Activated T-helper 1 cell treated with anti-CD3 and anti-CD28 coated beads, Interleukin-12 subunit alpha, Interleukin-12 subunit beta, Interleukin-2, Interleukin-4 antibody, amounts not matched to agents 30 ng/mL and 10 ng/mL and 1 ng/mL, durations not matched to agents 14 hours and 24 hours and 36 hours (primary cell): Measurements from ENCODE around the gene AKAP7. TPM values are rescaled to one million over a fixed set of nuclear protein-coding genes. Genes with fewer than 3 reads are reported as not detected.

ENCODE experiments used
- DNase-seq: peaks from one replicate; pipeline ENCODE4 v3.0.0; 2021; ENCODE audit warnings: low spot score
- H3K27ac Mint-ChIP-seq: one replicate; pipeline ENCODE4 v1.8.0; 2021; ENCODE audit warnings: mild to moderate bottlenecking, mixed read lengths
- H3K27me3 Mint-ChIP-seq: one replicate; pipeline ENCODE4 v1.8.0; 2022; ENCODE audit warnings: mild to moderate bottlenecking, moderate library complexity, mixed read lengths; ENCODE audit not compliant: insufficient read depth
- H3K36me3 Mint-ChIP-seq: one replicate; pipeline ENCODE4 v1.8.0; 2021; ENCODE audit warnings: low read depth, mixed read lengths
- H3K4me1 Mint-ChIP-seq: one replicate; pipeline ENCODE4 v1.8.0; 2021; ENCODE audit warnings: low read depth, mixed read lengths
- H3K4me3 Mint-ChIP-seq: one replicate; pipeline ENCODE4 v1.8.0; 2021; ENCODE audit warnings: mild to moderate bottlenecking, moderate library complexity, mixed read lengths
- H3K9me3 Mint-ChIP-seq: one replicate; pipeline ENCODE4 v1.8.0; 2021; ENCODE audit warnings: mixed read lengths
- intact Hi-C: fragments of 100-400 bp; cut with micrococcal nuclease; formaldehyde crosslinking; loops from one replicate; pipeline ENCODE4 v1.15.1; 2024
- total RNA-seq: library from RNA; stranded (reverse); gene quantifications from 2 replicates; pipeline ENCODE4 v1.2.3, GENCODE V29; 2022

AKAP7 gene
- total RNA-seq, 1 donor from 2014 or later, result 3.4 TPM

GRCh38 chr6:131182991-131183425, 47.7 kb downstream of the AKAP7 start:
- peak; percentile 12 for DNase-seq
- Mint-ChIP-seq H3K9me3 (no peaks in the 10 kb centered on the region), H3K27me3 (no peaks in the 10 kb centered on the region), H3K4me3 (no peak overlapping the region), H3K4me1 (peaks cover 7% of the 10 kb centered on the region), H3K27ac (peak overlapping the region; percentile 69), H3K36me3 (no peaks in the 10 kb centered on the region)
- intact Hi-C loops, result loop anchor here (1.0 kb wide), 2 partner anchors 16 to 351 kb away; no protein-coding TSS in a partner anchor

- peak overlapping the region; percentile 69 for H3K27ac Mint-ChIP-seq
- H3K27me3 Mint-ChIP-seq, result no peaks in the 10 kb centered on the region
- H3K4me3 Mint-ChIP-seq, result no peak overlapping the region
Measured at GRCh38 chr6:131183427-131184095, 48.3 kb downstream of the AKAP7 start.

GRCh38 chr6:131191590-131191989, 56.3 kb downstream of the AKAP7 start:
- Mint-ChIP-seq H3K27me3 (peaks cover 7% of the 10 kb centered on the region), H3K4me3 (no peak overlapping the region), H3K36me3 (peaks cover 5% of the 10 kb centered on the region), H3K27ac (no peak overlapping the region), H3K4me1 (no peaks in the 10 kb centered on the region), H3K9me3 (peaks cover 23% of the 10 kb centered on the region)
- intact Hi-C loops, result no loop called here
- DNase-seq, result no peak

More at GRCh38 chr6:131183427-131184095, 48.3 kb downstream of the AKAP7 start:
- Mint-ChIP-seq H3K36me3 (no peaks in the 10 kb centered on the region), H3K4me1 (peaks cover 7% of the 10 kb centered on the region), H3K9me3 (no peaks in the 10 kb centered on the region)
- DNase-seq, result no peak
- intact Hi-C loops, result loop anchor here (1.0 kb wide), 2 partner anchors 16 to 351 kb away; no protein-coding TSS in a partner anchor

GRCh38 chr6:131197716-131198115, 62.4 kb downstream of the AKAP7 start:
- H3K27ac Mint-ChIP-seq, result peak overlapping the region; percentile 72
- peak; percentile 21 for DNase-seq
- intact Hi-C loops, result loop anchor here (2.0 to 5.0 kb wide), 4 partner anchors 135 to 313 kb away; partner anchors contain the start of gene EPB41L2
- peaks cover 15% of the 10 kb centered on the region for H3K9me3 Mint-ChIP-seq
- H3K27me3 Mint-ChIP-seq, result peaks cover 4% of the 10 kb centered on the region
- peak overlapping the region; percentile 20 for H3K4me3 Mint-ChIP-seq
- H3K4me1 Mint-ChIP-seq, result peaks cover 41% of the 10 kb centered on the region
- peaks cover 3% of the 10 kb centered on the region for H3K36me3 Mint-ChIP-seq

GRCh38 chr6:131199568-131200272, 64.5 kb downstream of the AKAP7 start:
- DNase-seq, result peak; percentile 71
- peak overlapping the region; percentile 74 for H3K4me3 Mint-ChIP-seq
- H3K27ac Mint-ChIP-seq, result peak overlapping the region; percentile 90
- H3K36me3 Mint-ChIP-seq, result peaks cover 3% of the 10 kb centered on the region
- H3K9me3 Mint-ChIP-seq, result no peaks in the 10 kb centered on the region
- H3K27me3 Mint-ChIP-seq, result peaks cover 3% of the 10 kb centered on the region
- intact Hi-C loops, result loop anchor here (1.0 to 5.0 kb wide), 9 partner anchors 16 to 429 kb away; partner anchors contain the start of genes EPB41L2 and MED23
- peaks cover 55% of the 10 kb centered on the region for H3K4me1 Mint-ChIP-seq

- intact Hi-C loops, result no loop called here
- DNase-seq, result no peak
- H3K27ac Mint-ChIP-seq, result no peak overlapping the region
- H3K4me1 Mint-ChIP-seq, result peaks cover 34% of the 10 kb centered on the region
- H3K4me3 Mint-ChIP-seq, result no peak overlapping the region
- H3K9me3 Mint-ChIP-seq, result no peaks in the 10 kb centered on the region
- H3K36me3 Mint-ChIP-seq, result peaks cover 3% of the 10 kb centered on the region
- no peaks in the 10 kb centered on the region for H3K27me3 Mint-ChIP-seq
Measured at GRCh38 chr6:131205481-131206244, 70.4 kb downstream of the AKAP7 start.

- DNase-seq, result no peak
- Mint-ChIP-seq H3K9me3 (no peaks in the 10 kb centered on the region), H3K4me1 (peaks cover 29% of the 10 kb centered on the region), H3K27me3 (no peaks in the 10 kb centered on the region), H3K36me3 (peaks cover 3% of the 10 kb centered on the region), H3K4me3 (no peak overlapping the region), H3K27ac (no peak overlapping the region)
- intact Hi-C loops, result no loop called here
Measured at GRCh38 chr6:131206463-131207251, 71.4 kb downstream of the AKAP7 start.

- Mint-ChIP-seq H3K4me1 (peaks cover 32% of the 10 kb centered on the region), H3K27ac (no peak overlapping the region), H3K27me3 (no peaks in the 10 kb centered on the region), H3K9me3 (no peaks in the 10 kb centered on the region), H3K36me3 (peaks cover 3% of the 10 kb centered on the region), H3K4me3 (no peak overlapping the region)
- intact Hi-C loops, result no loop called here
- no peak for DNase-seq
Measured at GRCh38 chr6:131208787-131209186, 73.5 kb downstream of the AKAP7 start.

GRCh38 chr6:131210469-131210868, 75.2 kb downstream of the AKAP7 start:
- intact Hi-C loops, result no loop called here
- Mint-ChIP-seq H3K27me3 (peaks cover 2% of the 10 kb centered on the region), H3K9me3 (no peaks in the 10 kb centered on the region), H3K27ac (no peak overlapping the region), H3K4me3 (no peak overlapping the region), H3K36me3 (peaks cover 3% of the 10 kb centered on the region), H3K4me1 (peaks cover 28% of the 10 kb centered on the region)
- DNase-seq, result no peak

- no peak for DNase-seq
- peaks cover 3% of the 10 kb centered on the region for H3K36me3 Mint-ChIP-seq
- peaks cover 22% of the 10 kb centered on the region for H3K4me1 Mint-ChIP-seq
- peaks cover 2% of the 10 kb centered on the region for H3K27me3 Mint-ChIP-seq
- no peak overlapping the region for H3K27ac Mint-ChIP-seq
- intact Hi-C loops, result no loop called here
- H3K4me3 Mint-ChIP-seq, result no peak overlapping the region
- no peaks in the 10 kb centered on the region for H3K9me3 Mint-ChIP-seq
Measured at GRCh38 chr6:131212024-131212423, 76.8 kb downstream of the AKAP7 start.

- peaks cover 22% of the 10 kb centered on the region for H3K4me1 Mint-ChIP-seq
- no peak for DNase-seq
- peaks cover 2% of the 10 kb centered on the region for H3K27me3 Mint-ChIP-seq
- no peaks in the 10 kb centered on the region for H3K9me3 Mint-ChIP-seq
- intact Hi-C loops, result no loop called here
- H3K27ac Mint-ChIP-seq, result peak overlapping the region; percentile 0
- H3K36me3 Mint-ChIP-seq, result peaks cover 3% of the 10 kb centered on the region
- no peak overlapping the region for H3K4me3 Mint-ChIP-seq
Measured at GRCh38 chr6:131212913-131213312, 77.6 kb downstream of the AKAP7 start.

GRCh38 chr6:131213501-131213990, 78.3 kb downstream of the AKAP7 start:
- Mint-ChIP-seq H3K4me3 (no peak overlapping the region), H3K4me1 (peaks cover 21% of the 10 kb centered on the region), H3K27ac (peak overlapping the region; percentile 0), H3K36me3 (peaks cover 3% of the 10 kb centered on the region), H3K9me3 (no peaks in the 10 kb centered on the region), H3K27me3 (peaks cover 2% of the 10 kb centered on the region)
- no peak for DNase-seq
- intact Hi-C loops, result no loop called here
